Measurements from ENCODE around the gene ALDH7A1.

ALDH7A1 gene

DNA sequence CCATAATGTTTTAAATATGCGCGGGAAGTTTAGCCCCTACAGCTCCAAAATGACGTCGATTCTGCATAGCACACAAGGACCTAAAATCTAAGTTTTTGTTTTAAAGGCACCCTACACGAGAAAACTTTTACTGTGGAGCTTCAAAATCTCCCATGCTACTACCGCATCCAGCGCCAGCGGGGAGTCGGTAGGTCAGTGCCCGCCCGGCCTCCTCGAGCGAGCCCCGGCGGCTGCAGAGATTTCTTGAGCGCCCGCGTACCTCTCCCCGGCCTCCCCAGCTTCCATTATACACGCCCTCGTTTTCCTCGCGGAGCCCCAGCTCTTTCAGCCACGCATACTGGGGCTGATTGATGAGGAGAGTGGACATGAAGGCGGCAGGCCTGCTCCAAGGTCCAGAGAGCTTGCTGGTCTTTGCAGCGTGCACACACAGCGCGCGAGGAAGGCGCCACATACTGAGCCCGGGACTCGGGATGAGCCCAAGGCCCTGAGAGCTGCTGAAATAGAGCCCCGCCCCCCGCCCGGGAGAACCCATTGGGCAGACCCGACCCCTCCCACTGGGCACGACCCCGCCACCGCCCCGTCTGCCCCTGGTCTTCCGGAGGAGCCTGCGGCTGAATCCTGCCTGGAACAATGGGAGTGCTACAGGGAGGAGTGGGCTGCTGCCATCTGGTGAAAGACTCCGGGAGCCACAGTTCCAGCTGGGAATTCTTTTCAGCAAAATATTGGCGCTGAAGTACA, at the start of gene ALDH7A1:
Gene ALDH7A1 (minus strand): TSS at position 472 of the 738 bp plus-strand sequence. CDS start 21 bp downstream, at position 451.
- in situ Hi-C loops (cut with MboI; ENCODE audit: low pct_unique_long_range_greater_than_20kb, low sequenced_read_pairs, unreplicated experiment): no loop called here
- TF ChIP-seq, protein P1, sequence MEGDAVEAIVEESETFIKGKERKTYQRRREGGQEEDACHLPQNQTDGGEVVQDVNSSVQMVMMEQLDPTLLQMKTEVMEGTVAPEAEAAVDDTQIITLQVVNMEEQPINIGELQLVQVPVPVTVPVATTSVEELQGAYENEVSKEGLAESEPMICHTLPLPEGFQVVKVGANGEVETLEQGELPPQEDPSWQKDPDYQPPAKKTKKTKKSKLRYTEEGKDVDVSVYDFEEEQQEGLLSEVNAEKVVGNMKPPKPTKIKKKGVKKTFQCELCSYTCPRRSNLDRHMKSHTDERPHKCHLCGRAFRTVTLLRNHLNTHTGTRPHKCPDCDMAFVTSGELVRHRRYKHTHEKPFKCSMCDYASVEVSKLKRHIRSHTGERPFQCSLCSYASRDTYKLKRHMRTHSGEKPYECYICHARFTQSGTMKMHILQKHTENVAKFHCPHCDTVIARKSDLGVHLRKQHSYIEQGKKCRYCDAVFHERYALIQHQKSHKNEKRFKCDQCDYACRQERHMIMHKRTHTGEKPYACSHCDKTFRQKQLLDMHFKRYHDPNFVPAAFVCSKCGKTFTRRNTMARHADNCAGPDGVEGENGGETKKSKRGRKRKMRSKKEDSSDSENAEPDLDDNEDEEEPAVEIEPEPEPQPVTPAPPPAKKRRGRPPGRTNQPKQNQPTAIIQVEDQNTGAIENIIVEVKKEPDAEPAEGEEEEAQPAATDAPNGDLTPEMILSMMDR (IDR thresholded peaks at IDR 0.05; ENCODE audit: extremely low read depth, insufficient read depth, missing control alignments): no peak

DNA sequence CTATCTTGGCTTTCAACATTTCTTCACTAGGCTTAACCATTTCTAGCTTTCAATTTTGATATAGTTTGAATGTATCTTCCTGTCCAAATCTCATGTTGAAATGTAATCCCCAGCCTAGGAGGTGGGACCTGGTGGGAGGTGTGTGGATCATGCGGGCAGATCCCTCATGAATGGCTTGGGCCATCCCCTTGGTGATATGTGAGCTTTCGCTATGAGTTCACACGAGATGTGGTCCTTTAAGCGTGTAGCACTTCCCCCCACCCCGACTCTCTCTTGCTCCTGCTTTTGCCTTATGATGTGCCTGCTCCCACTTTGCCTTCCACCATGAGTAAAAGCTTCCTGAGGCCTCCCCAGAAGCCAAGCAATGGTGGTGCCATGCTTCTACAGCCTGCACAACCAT, 46.4 kb upstream of the ALDH7A1 start:
- in situ Hi-C loops (cut with MboI; ENCODE audit: low pct_unique_long_range_greater_than_20kb, low sequenced_read_pairs, unreplicated experiment): no loop called here
- DNase-seq (ENCODE audit: low spot score): no peak
- TF ChIP-seq, protein P1 (IDR thresholded peaks at IDR 0.05; ENCODE audit: extremely low read depth, insufficient read depth, missing control alignments): no peak

More for the DNA sequence above, at the start of gene ALDH7A1:
- DNase-seq (ENCODE audit: low spot score): peak; percentile 68

DNA sequence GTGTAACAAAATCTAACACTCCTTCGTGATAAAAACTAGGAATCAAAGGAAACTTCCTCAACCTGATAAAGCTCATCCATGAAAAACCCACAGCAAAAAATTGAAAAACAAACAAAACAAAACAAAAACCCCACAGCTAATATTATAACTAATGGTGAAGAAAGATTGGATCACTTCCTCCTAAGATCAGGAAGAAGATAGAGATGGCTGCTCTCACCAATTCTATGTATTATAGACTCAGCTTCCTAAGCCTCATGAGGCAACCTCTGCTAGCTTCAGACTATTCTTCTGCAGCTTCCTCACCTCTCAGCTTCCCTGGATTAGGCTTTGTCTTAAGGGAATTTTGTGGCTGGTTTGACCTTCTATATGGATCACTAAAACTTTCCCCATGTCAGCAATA, 45.8 kb upstream of the ALDH7A1 start:
- no peak for DNase-seq (ENCODE audit: low spot score)
- TF ChIP-seq, protein P1 (IDR thresholded peaks at IDR 0.05; ENCODE audit: extremely low read depth, insufficient read depth, missing control alignments): no peak
- in situ Hi-C loops (cut with MboI; ENCODE audit: low pct_unique_long_range_greater_than_20kb, low sequenced_read_pairs, unreplicated experiment): no loop called here

DNA sequence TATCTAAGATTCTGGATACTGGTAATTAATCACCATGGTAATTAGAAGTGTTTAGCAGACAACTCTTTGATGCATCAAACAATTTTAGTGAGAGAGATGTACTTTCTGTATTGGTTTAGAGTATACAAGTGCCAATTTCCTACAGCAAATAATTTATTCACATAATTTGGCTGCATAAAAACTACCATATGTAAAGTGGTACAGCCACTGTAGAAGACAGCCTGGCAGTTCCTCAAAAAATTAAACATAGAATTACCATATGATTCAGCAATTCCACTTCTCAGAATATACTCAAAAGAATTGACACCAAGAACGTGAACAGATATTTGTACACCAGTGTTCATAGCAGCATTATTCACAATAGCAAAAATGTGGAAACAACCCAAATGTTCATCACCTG, 41.9 kb upstream of the ALDH7A1 start:
- TF ChIP-seq, protein P1 (IDR thresholded peaks at IDR 0.05; ENCODE audit: extremely low read depth, insufficient read depth, missing control alignments): no peak
- in situ Hi-C loops (cut with MboI; ENCODE audit: low pct_unique_long_range_greater_than_20kb, low sequenced_read_pairs, unreplicated experiment): no loop called here

DNA sequence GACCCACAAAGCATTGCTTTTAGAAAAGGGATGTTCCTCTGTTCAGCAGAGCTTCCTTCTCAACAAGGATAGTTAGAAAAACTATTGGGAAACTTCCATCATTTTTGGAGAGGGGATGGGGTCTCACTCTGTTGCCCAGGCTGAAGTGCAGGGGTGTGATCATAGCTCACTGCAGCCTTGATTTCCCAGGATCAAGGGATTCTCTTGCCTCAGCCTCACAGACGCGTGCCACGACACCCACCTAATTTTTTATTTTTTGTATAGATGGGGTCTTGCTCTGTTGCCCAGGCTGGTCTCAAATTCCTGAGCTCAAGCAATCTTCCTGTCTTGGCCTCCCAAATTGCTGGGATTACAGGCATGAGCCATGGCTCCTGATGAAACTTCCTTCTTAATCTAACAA, 40.6 kb upstream of the ALDH7A1 start:
- no peak for DNase-seq (ENCODE audit: low spot score)
- TF ChIP-seq, protein P1 (IDR thresholded peaks at IDR 0.05; ENCODE audit: extremely low read depth, insufficient read depth, missing control alignments): no peak
- in situ Hi-C loops (cut with MboI; ENCODE audit: low pct_unique_long_range_greater_than_20kb, low sequenced_read_pairs, unreplicated experiment): no loop called here

More for the DNA sequence above, 41.9 kb upstream of the ALDH7A1 start:
- DNase-seq (ENCODE audit: low spot score): no peak

DNA sequence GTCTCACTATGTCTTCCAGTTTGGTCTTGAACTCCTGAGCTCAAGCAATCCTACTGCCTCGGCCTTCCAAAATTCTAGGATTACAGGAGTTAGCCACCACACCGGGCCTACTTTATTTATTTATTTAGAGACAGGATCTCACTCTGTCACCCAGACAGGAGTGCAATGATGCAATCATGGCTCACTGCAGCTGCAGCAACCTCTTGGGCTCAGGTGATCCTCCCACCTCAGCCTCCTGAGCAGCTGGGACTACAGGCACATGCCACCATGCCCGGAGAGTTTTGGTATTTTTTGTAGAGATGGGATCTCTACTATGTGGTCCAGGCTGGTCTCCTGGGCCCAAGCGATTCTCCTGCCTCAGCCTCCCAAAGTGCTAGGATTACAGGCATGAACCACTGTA, 38.5 kb upstream of the ALDH7A1 start:
- in situ Hi-C loops (cut with MboI; ENCODE audit: low pct_unique_long_range_greater_than_20kb, low sequenced_read_pairs, unreplicated experiment): no loop called here
- no peak for DNase-seq (ENCODE audit: low spot score)
- TF ChIP-seq, protein P1 (IDR thresholded peaks at IDR 0.05; ENCODE audit: extremely low read depth, insufficient read depth, missing control alignments): no peak
